Measurements from ENCODE around the gene GNG13. TPM values are rescaled to one million over a fixed set of nuclear protein-coding genes. Genes with fewer than 3 reads are reported as not detected.

GNG13 gene
- total and polyA plus RNA-seq, 9 of the 15 experiments (the other 6 are each of a cell fraction or from before 2014, with no cell fraction given) = not detected

DNA sequence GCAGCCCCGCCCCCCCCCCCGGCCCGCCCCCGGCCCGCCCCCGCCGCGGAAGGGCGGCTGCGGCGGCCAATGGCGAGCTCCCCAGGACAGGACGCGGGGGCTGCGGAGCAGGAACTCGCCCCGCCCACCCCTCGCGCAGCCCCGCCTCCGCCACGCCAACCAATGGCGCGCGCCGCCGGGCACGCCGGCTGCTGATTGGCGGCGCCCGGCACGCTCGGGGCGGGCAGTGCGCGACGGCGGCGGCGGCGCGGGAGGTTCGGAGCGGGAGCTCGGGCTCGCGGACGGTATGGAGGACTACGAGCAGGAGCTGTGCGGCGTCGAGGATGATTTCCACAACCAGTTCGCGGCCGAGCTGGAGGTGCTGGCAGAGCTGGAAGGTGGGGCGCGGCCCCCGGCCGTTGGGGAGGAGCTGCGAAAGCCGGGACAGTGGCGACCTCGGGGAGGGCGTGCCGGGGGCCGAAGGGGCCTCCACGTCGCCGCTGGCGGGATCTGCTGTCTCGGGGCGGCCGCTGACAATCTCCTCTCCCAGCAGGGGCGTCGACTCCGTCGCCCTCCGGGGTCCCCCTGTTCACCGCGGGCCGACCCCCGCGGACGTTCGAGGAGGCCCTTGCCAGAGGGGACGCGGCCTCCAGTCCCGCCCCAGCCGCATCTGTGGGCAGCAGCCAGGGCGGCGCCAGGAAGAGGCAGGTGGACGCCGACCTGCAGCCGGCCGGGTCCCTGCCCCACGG lies 12.0 kb downstream of the GNG13 start, which contains the start of gene CHTF18 (continued):
- no peak for TF ChIP-seq CHD4 (IDR thresholded peaks at IDR 0.05; ENCODE audit: insufficient read depth, insufficient replicate concordance, low read depth, low read length, poor library complexity, severe bottlenecking)
- TF ChIP-seq, protein P1, sequence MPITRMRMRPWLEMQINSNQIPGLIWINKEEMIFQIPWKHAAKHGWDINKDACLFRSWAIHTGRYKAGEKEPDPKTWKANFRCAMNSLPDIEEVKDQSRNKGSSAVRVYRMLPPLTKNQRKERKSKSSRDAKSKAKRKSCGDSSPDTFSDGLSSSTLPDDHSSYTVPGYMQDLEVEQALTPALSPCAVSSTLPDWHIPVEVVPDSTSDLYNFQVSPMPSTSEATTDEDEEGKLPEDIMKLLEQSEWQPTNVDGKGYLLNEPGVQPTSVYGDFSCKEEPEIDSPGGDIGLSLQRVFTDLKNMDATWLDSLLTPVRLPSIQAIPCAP (CRISPR knock-in tag; IDR thresholded peaks at IDR 0.05; ENCODE audit: borderline replicate concordance) = no peak
- peak; percentile 81 for TF ChIP-seq POLR2G (IDR thresholded peaks at IDR 0.05; ENCODE audit: low read depth, low read length)
- no peak for TF ChIP-seq ARID1B (IDR thresholded peaks at IDR 0.05)
- peak; percentile 36; the same call in 1 of the 2 replicates for TF ChIP-seq CREM (IDR thresholded peaks at IDR 0.05; ENCODE audit: low read depth)
- TF ChIP-seq, protein P2, sequence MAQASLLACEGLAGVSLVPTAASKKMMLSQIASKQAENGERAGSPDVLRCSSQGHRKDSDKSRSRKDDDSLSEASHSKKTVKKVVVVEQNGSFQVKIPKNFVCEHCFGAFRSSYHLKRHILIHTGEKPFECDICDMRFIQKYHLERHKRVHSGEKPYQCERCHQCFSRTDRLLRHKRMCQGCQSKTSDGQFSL (CRISPR knock-in tag; IDR thresholded peaks at IDR 0.05) = no peak
- TF ChIP-seq, protein P2 (tag; IDR thresholded peaks at IDR 0.05) = peak in 1 of 2 experiments; percentile 93; a peak in 2 of 4 replicates
- TF ChIP-seq U2AF2 (optimal IDR thresholded peaks at IDR 0.05; ENCODE audit: low read depth, low read length) = no peak
- TF ChIP-seq, protein P3, sequence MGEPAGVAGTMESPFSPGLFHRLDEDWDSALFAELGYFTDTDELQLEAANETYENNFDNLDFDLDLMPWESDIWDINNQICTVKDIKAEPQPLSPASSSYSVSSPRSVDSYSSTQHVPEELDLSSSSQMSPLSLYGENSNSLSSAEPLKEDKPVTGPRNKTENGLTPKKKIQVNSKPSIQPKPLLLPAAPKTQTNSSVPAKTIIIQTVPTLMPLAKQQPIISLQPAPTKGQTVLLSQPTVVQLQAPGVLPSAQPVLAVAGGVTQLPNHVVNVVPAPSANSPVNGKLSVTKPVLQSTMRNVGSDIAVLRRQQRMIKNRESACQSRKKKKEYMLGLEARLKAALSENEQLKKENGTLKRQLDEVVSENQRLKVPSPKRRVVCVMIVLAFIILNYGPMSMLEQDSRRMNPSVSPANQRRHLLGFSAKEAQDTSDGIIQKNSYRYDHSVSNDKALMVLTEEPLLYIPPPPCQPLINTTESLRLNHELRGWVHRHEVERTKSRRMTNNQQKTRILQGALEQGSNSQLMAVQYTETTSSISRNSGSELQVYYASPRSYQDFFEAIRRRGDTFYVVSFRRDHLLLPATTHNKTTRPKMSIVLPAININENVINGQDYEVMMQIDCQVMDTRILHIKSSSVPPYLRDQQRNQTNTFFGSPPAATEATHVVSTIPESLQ (CRISPR knock-in tag; IDR thresholded peaks at IDR 0.05) = 0 out of 2 replicates have a peak, but pooled peaks have one; percentile 17
- TF ChIP-seq SREBF1 (IDR thresholded peaks at IDR 0.05; ENCODE audit: borderline replicate concordance, low read depth, low read length) = no peak
- no peak for TF ChIP-seq ATF1 (CRISPR knock-in tag; IDR thresholded peaks at IDR 0.05)
- TF ChIP-seq ATF1 (tag; IDR thresholded peaks at IDR 0.05) = 0 out of 2 replicates have a peak, but pooled peaks have one; percentile 36
- peak; percentile 85 for TF ChIP-seq ELF1 (tag; IDR thresholded peaks at IDR 0.05)
- peak; percentile 48 for TF ChIP-seq PHF20 (IDR thresholded peaks at IDR 0.05; ENCODE audit: partially characterized antibody)
- no peak for TF ChIP-seq SMAD2 (IDR thresholded peaks at IDR 0.05; ENCODE audit: low read depth, low read length)
- peak; percentile 84 for TF ChIP-seq RB1 (IDR thresholded peaks at IDR 0.05; ENCODE audit: low read depth)
- TF ChIP-seq, protein P4, sequence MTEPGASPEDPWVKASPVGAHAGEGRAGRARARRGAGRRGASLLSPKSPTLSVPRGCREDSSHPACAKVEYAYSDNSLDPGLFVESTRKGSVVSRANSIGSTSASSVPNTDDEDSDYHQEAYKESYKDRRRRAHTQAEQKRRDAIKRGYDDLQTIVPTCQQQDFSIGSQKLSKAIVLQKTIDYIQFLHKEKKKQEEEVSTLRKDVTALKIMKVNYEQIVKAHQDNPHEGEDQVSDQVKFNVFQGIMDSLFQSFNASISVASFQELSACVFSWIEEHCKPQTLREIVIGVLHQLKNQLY (CRISPR knock-in tag; conservative IDR thresholded peaks at IDR 0.05) = no peak
- TF ChIP-seq KLF13 (tag; IDR thresholded peaks at IDR 0.05; ENCODE audit: borderline replicate concordance, low read depth) = no peak
- peak; percentile 10; the same call in 1 of the 2 replicates for TF ChIP-seq EGR1 (conservative IDR thresholded peaks at IDR 0.05)

Measured in K562 (cell line).